ENCODE measurements around the gene MCEE.
"Not testable (repeated sequence)": the region's sequence is repeated elsewhere in the genome, so short reads cannot be mapped to it uniquely, and the experiment has no call there.

The MCEE gene

GRCh38 chr2:71125506-71126294 is 4.3 kb downstream of the MCEE start:
- DNase-seq = no peak

GRCh38 chr2:71122387-71123298 is 7.4 kb downstream of the MCEE start:
- DNase-seq = no peak

GRCh38 chr2:71121479-71121878 is 8.6 kb downstream of the MCEE start:
- DNase-seq = no peak

- no peak for DNase-seq
These were observed 9.8 kb downstream of the MCEE start for GRCh38 chr2:71120195-71120594.

GRCh38 chr2:71117063-71117462 is 13.0 kb downstream of the MCEE start:
- DNase-seq = no peak

- no peak for DNase-seq
These were observed 16.2 kb downstream of the MCEE start for GRCh38 chr2:71113843-71114242.

GRCh38 chr2:71108091-71108490 is 21.9 kb downstream of the MCEE start:
- DNase-seq = no peak

- DNase-seq = not testable (repeated sequence)
These were observed 23.6 kb downstream of the MCEE start for GRCh38 chr2:71106463-71106862.

GRCh38 chr2:71103809-71104208 is 26.2 kb downstream of the MCEE start:
- DNase-seq = no peak

GRCh38 chr2:71102981-71103681 is 26.9 kb downstream of the MCEE start:
- no peak for DNase-seq

- no peak for DNase-seq
These were observed 28.4 kb downstream of the MCEE start for GRCh38 chr2:71101656-71102055.

- peak in 1 of 2 experiments; percentile 51 for DNase-seq
These were observed 29.6 kb downstream of the MCEE start for GRCh38 chr2:71100195-71100964.

- not testable (repeated sequence) for DNase-seq
These were observed 37.4 kb downstream of the MCEE start for GRCh38 chr2:71092491-71093260.

- DNase-seq = not testable (repeated sequence)
These were observed 38.2 kb downstream of the MCEE start for GRCh38 chr2:71091808-71092207.

- DNase-seq = not testable (repeated sequence)
These were observed 40.6 kb downstream of the MCEE start for GRCh38 chr2:71089475-71089874.

- peak; percentile 10 to 81 for DNase-seq
These were observed 44.6 kb downstream of the MCEE start for GRCh38 chr2:71085325-71086003.

GRCh38 chr2:71083752-71084312 is 46.2 kb downstream of the MCEE start:
- DNase-seq = not testable (repeated sequence)

- not testable (repeated sequence) for DNase-seq
These were observed 46.7 kb downstream of the MCEE start for GRCh38 chr2:71083297-71083696.

- no peak for DNase-seq
These were observed 47.4 kb downstream of the MCEE start for GRCh38 chr2:71082402-71083252.

GRCh38 chr2:71078624-71079023 is 51.4 kb downstream of the MCEE start:
- peak in 1 of 2 experiments; percentile 4 for DNase-seq
